ENCODE results near the gene LAMP2.

The LAMP2 gene

GRCh38 chrX:120453985-120454384 is 15.1 kb downstream of the LAMP2 start:
- FAIRE-seq = no peak

GRCh38 chrX:120452131-120452530 is 17.0 kb downstream of the LAMP2 start:
- no peak for FAIRE-seq

GRCh38 chrX:120450163-120450562 is 18.9 kb downstream of the LAMP2 start:
- no peak for FAIRE-seq

- FAIRE-seq = no peak
Observed at GRCh38 chrX:120446498-120446897, 22.6 kb downstream of the LAMP2 start.

- FAIRE-seq = no peak
Observed at GRCh38 chrX:120439921-120440320, 29.2 kb downstream of the LAMP2 start.

GRCh38 chrX:120429776-120430540 is 39.1 kb downstream of the LAMP2 start:
- no peak for FAIRE-seq

GRCh38 chrX:120428309-120428708 is 40.8 kb downstream of the LAMP2 start:
- no peak for FAIRE-seq

- peak; percentile 31 for FAIRE-seq
Observed at GRCh38 chrX:120426599-120426998, 42.5 kb downstream of the LAMP2 start.

- no peak for FAIRE-seq
Observed at GRCh38 chrX:120419463-120419862, 49.6 kb downstream of the LAMP2 start.

GRCh38 chrX:120408168-120408567 is 60.9 kb downstream of the LAMP2 start:
- no peak for FAIRE-seq

- no peak for FAIRE-seq
Observed at GRCh38 chrX:120406638-120407037, 62.5 kb downstream of the LAMP2 start.

GRCh38 chrX:120402369-120402768 is 66.7 kb downstream of the LAMP2 start:
- no peak for FAIRE-seq

- no peak for FAIRE-seq
Observed at GRCh38 chrX:120401301-120401700, 67.8 kb downstream of the LAMP2 start.

GRCh38 chrX:120380699-120381098 is 88.4 kb downstream of the LAMP2 start:
- no peak for FAIRE-seq

GRCh38 chrX:120379937-120380681 is 89.0 kb downstream of the LAMP2 start:
- FAIRE-seq = no peak

- no peak for FAIRE-seq
Observed at GRCh38 chrX:120378570-120378969, 90.5 kb downstream of the LAMP2 start.

Data from colon (tissue), 2 donors.